Common myeloid progenitor, CD34-positive (primary cell): ENCODE results near the gene FBXL7.

Experiments
- CTCF ChIA-PET: fragments of 350-600 bp; sonication (Branson Sonifier 250); formaldehyde crosslinking; loops from one replicate; lab custom pipeline; 2021; ENCODE audit warnings: antibody characterized with exemption; lab: Charles Lee
- POLR2A ChIA-PET: fragments of 350-600 bp; sonication (Branson Sonifier 250); formaldehyde crosslinking; loops from one replicate; lab custom pipeline; 2021; ENCODE audit warnings: antibody characterized with exemption; lab: Charles Lee
- DNase-seq, 3 donors: peaks; one replicate each; pipeline versions ENCODE4 v3.0.0 to v3.0.0-alpha.2; 2013
- H3K27ac ChIP-seq, 2 experiments: 1 replicate in 1 of 2; 2 replicates in 1 of 2; pipeline ENCODE4 v1.7.0; 2013; ENCODE audit warnings: inconsistent platforms in 2 of 2, low read length in 2 of 2, mild to moderate bottlenecking in 2 of 2, low read depth in 1 of 2, moderate library complexity in 1 of 2; ENCODE audit not compliant: severe bottlenecking in 2 of 2, insufficient read depth in 1 of 2, poor library complexity in 1 of 2
- H3K27me3 ChIP-seq, 5 experiments: replicated peaks in 2 of 5; 1 replicate in 3 of 5; 2 replicates in 2 of 5; pipeline versions ENCODE4 v1.6.1 to v1.7.0; 2013; ENCODE audit warnings: low read length in 4 of 5, mild to moderate bottlenecking in 2 of 5, moderate library complexity in 2 of 5, inconsistent platforms in 1 of 5; ENCODE audit not compliant: insufficient read depth in 5 of 5, control insufficient read depth in 4 of 5
- H3K36me3 ChIP-seq, 4 experiments: 1 replicate in 2 of 4; 2 replicates in 2 of 4; pipeline versions ENCODE4 v1.6.1 to v1.7.0; 2013; ENCODE audit warnings: low read length in 3 of 4, control low read depth in 1 of 4, mild to moderate bottlenecking in 1 of 4; ENCODE audit not compliant: control insufficient read depth in 4 of 4, insufficient read depth in 4 of 4
- H3K4me1 ChIP-seq, 4 experiments: 1 replicate in 3 of 4; 2 replicates in 1 of 4; pipeline versions ENCODE4 v1.6.1 to v1.7.1; 2013; ENCODE audit warnings: low read length in 3 of 4, mild to moderate bottlenecking in 3 of 4, control low read depth in 1 of 4, inconsistent platforms in 1 of 4, moderate library complexity in 1 of 4; ENCODE audit not compliant: control insufficient read depth in 4 of 4, insufficient read depth in 4 of 4; ENCODE audit errors: control extremely low read depth in 1 of 4
- H3K4me3 ChIP-seq, 7 experiments: 1 replicate in 4 of 7; 2 replicates in 3 of 7; pipeline versions ENCODE4 v1.5.1 to v1.7.0; 2013; ENCODE audit warnings: mild to moderate bottlenecking in 7 of 7, low read length in 6 of 7, moderate library complexity in 6 of 7, inconsistent platforms in 2 of 7, low read depth in 2 of 7, control low read depth in 1 of 7; ENCODE audit not compliant: insufficient read depth in 4 of 7, control insufficient read depth in 1 of 7; ENCODE audit errors: extremely low read depth in 1 of 7
- H3K9me3 ChIP-seq, 5 experiments: 1 replicate in 4 of 5; 2 replicates in 1 of 5; pipeline versions ENCODE4 v1.6.1 to v1.7.1; 2013; ENCODE audit warnings: low read length in 4 of 5, mild to moderate bottlenecking in 2 of 5, inconsistent platforms in 1 of 5, low read depth in 1 of 5, moderate library complexity in 1 of 5; ENCODE audit not compliant: control insufficient read depth in 4 of 5, insufficient read depth in 2 of 5; ENCODE audit errors: control extremely low read depth in 1 of 5
- WGBS: methylation state at CpG from one replicate; pipeline ENCODE4 v1.1.5; 2013; ENCODE audit not compliant: insufficient coverage; 5-methylcytosine and 5-hydroxymethylcytosine counted together

FBXL7 gene

DNA sequence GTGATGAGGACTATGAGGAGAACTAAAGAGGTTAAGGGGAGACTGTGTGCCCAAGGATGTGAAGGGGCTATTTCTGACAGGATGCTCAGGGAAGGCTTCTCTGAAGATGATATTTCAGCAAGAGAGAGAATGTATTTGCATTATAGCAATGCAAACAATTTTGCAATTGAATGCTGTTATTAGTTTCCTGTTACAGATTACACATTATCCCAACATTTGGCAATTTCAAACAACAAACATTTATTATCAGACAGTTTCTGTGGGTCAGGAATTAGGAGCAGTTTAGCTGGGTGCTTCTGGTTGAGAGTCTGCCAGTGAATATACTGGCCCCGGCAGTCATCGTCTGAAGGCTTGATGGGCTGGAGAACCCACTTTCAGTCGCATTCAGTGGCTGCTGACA lies 451.6 kb downstream of the FBXL7 start:
- 91% methylated on average over 3 of the region's 3 CpGs for WGBS
- ChIA-PET POLR2A (no interaction called here), CTCF (no interaction called here)
- Histone ChIP-seq H3K36me3 (no peaks in the 10 kb centered on the region), H3K4me3 (no peak overlapping the region), H3K27ac (no peak overlapping the region), H3K9me3 (no peaks in the 10 kb centered on the region), H3K4me1 (no peaks in the 10 kb centered on the region), H3K27me3 (no peaks in the 10 kb centered on the region)
- DNase-seq, result no peak

DNA sequence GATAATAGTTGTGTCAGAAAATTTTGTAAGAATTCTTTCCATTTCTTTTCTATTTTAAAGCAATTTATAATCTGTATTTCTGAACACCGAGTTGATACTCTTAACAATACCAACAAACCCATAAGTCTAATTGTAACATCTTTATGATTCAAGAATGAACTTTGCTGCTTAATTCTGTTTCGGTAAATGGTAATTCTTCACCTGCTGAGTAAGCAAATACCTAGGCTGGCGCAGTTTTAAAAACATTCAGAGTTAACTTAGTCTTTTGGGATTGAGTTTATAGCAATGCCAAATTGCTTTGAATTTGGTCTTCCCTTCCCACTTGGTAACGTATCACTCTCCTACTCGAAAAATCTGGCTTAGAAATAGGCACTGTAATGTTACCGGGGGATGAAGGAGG lies 456.6 kb downstream of the FBXL7 start:
- H3K9me3 ChIP-seq, result peaks cover 0 to 3% (median 0%) of the 10 kb centered on the region in 5 experiments
- 95% methylated on average over 5 of the region's 6 CpGs for WGBS
- CTCF ChIA-PET, result no interaction called here

DNA sequence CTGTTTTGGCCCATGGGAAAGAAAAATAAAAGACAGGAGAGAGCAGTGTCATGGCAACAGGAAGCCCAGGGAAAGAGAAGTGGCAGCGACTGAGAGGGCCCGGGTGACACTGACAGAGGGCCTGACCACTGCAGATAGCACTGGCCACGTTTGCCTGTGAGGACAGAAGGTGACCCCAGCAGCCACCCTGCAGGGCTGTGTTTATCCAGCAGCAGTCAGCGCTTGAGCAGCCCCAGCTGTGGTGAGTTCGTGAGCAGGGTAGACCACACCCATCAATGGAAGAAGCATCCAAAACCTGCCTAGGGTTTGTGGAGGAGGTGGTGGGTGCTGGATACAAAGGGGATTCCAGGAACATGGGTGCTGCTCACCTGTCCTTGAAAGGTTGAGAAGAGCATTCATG lies 457.1 kb downstream of the FBXL7 start:
- CTCF ChIA-PET, result no interaction called here

More for the DNA sequence above, 456.6 kb downstream of the FBXL7 start:
- Histone ChIP-seq H3K27ac (no peak overlapping the region), H3K4me3 (no peak overlapping the region), H3K4me1 (no peaks in the 10 kb centered on the region), H3K36me3 (no peaks in the 10 kb centered on the region), H3K27me3 (no peaks in the 10 kb centered on the region)
- POLR2A ChIA-PET, result no interaction called here
- DNase-seq, result no peak

DNA sequence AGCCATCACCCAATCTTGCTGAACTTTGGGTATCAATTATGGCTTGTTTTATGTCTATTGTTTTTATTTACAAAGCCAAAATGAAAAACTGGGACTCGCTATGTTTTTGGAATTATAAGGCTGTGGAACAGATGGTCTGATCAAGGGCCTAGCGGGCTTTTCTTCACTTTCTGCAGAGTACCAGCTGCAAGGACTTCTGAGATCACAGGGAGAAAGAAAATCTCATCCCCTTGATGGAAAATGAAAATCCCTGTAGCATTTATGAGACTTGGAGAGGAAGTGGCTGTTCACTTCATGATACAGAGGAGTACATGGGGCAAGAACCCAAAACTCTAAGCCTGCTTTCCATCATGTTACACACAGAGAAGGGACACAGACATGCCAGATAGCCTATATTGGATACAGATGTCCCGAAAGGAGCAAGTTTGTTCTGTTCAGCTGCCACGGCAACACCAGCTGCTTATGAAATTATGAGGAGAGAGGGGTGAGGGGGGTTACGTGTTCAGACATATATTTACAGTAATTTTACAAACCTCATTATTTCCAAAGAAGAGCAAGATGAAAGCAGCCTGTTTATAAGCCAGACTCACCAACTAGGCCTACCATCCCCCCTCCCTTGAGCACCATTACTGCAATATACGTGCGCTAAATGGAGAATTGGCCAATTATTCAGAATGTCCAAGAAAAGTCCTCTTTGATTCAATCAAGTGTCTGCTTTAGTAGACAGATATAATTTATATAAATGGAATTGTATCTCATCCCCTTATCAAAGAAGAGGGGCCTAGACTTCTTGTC lies 459.6 kb downstream of the FBXL7 start:
- no peaks in the 10 kb centered on the region for H3K27me3 ChIP-seq
- no peak overlapping the region for H3K27ac ChIP-seq
- 100% methylated on average over 2 of the region's 7 CpGs for WGBS
- no peaks in the 10 kb centered on the region for H3K36me3 ChIP-seq
- H3K9me3 ChIP-seq, result peaks cover 0 to 3% (median 0%) of the 10 kb centered on the region in 5 experiments
- CTCF ChIA-PET, result no interaction called here
- H3K4me1 ChIP-seq, result no peaks in the 10 kb centered on the region
- no peak for DNase-seq
- POLR2A ChIA-PET, result no interaction called here
- H3K4me3 ChIP-seq, result no peak overlapping the region

More for the DNA sequence above, 457.1 kb downstream of the FBXL7 start:
- WGBS, result 64% methylated on average over 3 of the region's 5 CpGs
- Histone ChIP-seq H3K27ac (no peak overlapping the region), H3K4me1 (no peaks in the 10 kb centered on the region), H3K27me3 (no peaks in the 10 kb centered on the region), H3K36me3 (no peaks in the 10 kb centered on the region), H3K4me3 (no peak overlapping the region), H3K9me3 (peaks cover 0 to 3% (median 0%) of the 10 kb centered on the region in 5 experiments)
- DNase-seq, result no peak
- POLR2A ChIA-PET, result no interaction called here

DNA sequence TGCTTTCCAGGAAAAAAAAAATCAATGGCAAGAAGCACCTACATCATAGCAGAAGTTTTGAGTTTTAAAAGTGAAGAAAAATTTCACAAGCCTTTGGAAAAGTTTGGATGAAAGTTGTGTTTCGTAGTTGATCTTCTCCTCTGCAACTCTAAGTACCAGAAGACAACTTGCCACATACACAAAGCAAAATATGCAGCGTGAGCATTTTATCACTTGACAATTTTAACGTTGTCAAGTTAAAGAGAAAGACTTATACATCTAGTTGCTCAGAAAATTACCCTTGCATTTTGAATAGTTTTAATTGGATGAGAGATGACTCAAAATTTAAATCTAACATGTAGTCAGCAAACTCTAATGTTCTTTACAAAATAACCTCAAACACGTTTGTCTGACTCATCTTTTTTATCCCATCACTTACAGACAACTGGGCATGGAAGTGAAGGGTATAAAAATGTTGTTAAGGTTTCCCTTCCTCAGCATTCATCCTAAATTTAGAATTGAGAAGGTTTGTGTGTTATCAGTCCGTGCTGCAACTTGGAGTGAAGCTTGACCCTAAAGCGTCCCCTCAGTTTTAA lies 466.2 kb downstream of the FBXL7 start:
- DNase-seq, result no peak
- H3K27me3 ChIP-seq, result no peaks in the 10 kb centered on the region
- CTCF ChIA-PET, result no interaction called here
- POLR2A ChIA-PET, result no interaction called here
- no peaks in the 10 kb centered on the region for H3K36me3 ChIP-seq
- no CpG with 5 or more reads among the region's 6 CpGs for WGBS
- H3K4me1 ChIP-seq, result no peaks in the 10 kb centered on the region
- no peak overlapping the region for H3K4me3 ChIP-seq
- H3K9me3 ChIP-seq, result no peaks in the 10 kb centered on the region
- H3K27ac ChIP-seq, result no peak overlapping the region

DNA sequence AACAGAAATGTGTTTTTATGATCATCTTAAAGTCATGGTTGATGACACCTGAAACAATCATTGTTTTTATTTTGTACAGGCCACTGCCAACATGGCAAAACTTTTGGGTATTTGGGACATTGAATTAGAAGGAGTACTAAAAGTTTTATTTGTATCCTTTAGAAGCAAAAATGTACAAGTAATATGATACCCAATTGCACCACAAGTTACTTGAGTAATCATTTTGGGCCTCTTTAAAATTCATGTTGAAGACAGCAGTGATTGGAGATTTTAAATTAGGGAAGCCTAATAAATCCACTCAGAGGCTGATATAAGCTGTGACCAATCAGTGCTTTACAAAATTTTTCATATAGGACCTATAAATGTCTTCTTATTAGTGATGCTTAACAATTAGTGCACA lies 466.7 kb downstream of the FBXL7 start:
- Histone ChIP-seq H3K9me3 (peaks cover 0 to 1% (median 0%) of the 10 kb centered on the region in 5 experiments), H3K4me1 (no peaks in the 10 kb centered on the region), H3K36me3 (no peaks in the 10 kb centered on the region), H3K4me3 (no peak overlapping the region), H3K27ac (no peak overlapping the region), H3K27me3 (no peaks in the 10 kb centered on the region)
- POLR2A ChIA-PET, result no interaction called here
- CTCF ChIA-PET, result no interaction called here
- no peak for DNase-seq

DNA sequence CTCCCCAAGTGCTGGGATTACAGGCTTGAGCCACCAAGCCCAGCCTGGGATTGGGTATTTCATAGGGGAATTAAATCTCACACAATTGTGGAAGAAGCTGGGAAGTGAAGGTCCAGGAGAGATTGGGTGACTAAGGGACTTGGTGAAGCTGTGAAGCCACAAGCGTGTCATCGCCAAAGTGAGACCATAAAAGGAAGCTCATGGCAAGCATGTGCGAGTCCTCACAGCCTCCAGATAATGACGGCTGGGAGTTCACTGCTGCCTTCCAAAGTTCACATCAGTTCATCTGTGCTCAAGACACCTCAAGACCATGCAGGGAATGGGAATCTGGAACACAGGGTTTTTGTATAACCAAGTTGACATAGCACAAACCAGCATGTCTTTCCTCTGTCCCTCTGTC lies 469.0 kb downstream of the FBXL7 start:
- Histone ChIP-seq H3K36me3 (no peaks in the 10 kb centered on the region), H3K27me3 (no peaks in the 10 kb centered on the region), H3K9me3 (peaks cover 0 to 4% (median 0%) of the 10 kb centered on the region in 5 experiments), H3K4me1 (no peaks in the 10 kb centered on the region), H3K27ac (no peak overlapping the region), H3K4me3 (no peak overlapping the region)
- WGBS, result 83% methylated on average over 4 of the region's 4 CpGs
- DNase-seq, result no peak
- ChIA-PET CTCF (no interaction called here), POLR2A (no interaction called here)
